CD4-positive, alpha-beta T cell (primary cell): Measurements from ENCODE around the gene ZIC2. TPM values are rescaled to one million over a fixed set of nuclear protein-coding genes. Genes with fewer than 3 reads are reported as not detected.
A peak's percentile ranks its signal among the peaks of the same experiment; 100 is the strongest.

ENCODE experiments used
- ATAC-seq: fragments of 200-7000 bp; cut with Tn5 transposase; one replicate; pipeline ENCODE4 v1.10.0; 2022; ENCODE audit warnings: mild to moderate bottlenecking; ENCODE audit not compliant: poor library complexity
- CTCF ChIA-PET: fragments of 350-600 bp; sonication (Branson Sonifier 250); formaldehyde crosslinking; loops from one replicate; lab custom pipeline; 2021; ENCODE audit warnings: antibody characterized with exemption, inconsistent platforms; lab: Charles Lee
- POLR2A ChIA-PET: fragments of 350-600 bp; sonication (Branson Sonifier 250); formaldehyde crosslinking; loops from one replicate; lab custom pipeline; 2021; ENCODE audit warnings: antibody characterized with exemption, inconsistent platforms; lab: Charles Lee
- DNase-seq, 14 experiments: peaks; one replicate each; pipeline ENCODE4 v3.0.0-alpha.2; 2013 to 2020; ENCODE audit warnings: mixed read lengths in 2 of 14
- H3K27ac ChIP-seq, 2 donors: one replicate each; pipeline versions ENCODE4 v1.5.1 to v1.7.0; 2013; ENCODE audit warnings: low read length in 2 of 2, low read depth in 1 of 2, mild to moderate bottlenecking in 1 of 2
- H3K27me3 ChIP-seq, 2 experiments: 1 replicate in 1 of 2; 2 replicates in 1 of 2; pipeline versions ENCODE4 v1.6.1 to v1.7.0; 2013; ENCODE audit warnings: low read length in 2 of 2, control low read depth in 1 of 2, mild to moderate bottlenecking in 1 of 2, moderate library complexity in 1 of 2; ENCODE audit not compliant: insufficient read depth in 2 of 2, control insufficient read depth in 1 of 2
- H3K36me3 ChIP-seq: one replicate; pipeline ENCODE4 v1.6.1; 2013; ENCODE audit warnings: low read length, control low read depth; ENCODE audit not compliant: insufficient read depth
- H3K4me1 ChIP-seq: one replicate; pipeline ENCODE4 v1.6.1; 2013; ENCODE audit warnings: low read length, control low read depth; ENCODE audit not compliant: insufficient read depth
- H3K4me3 ChIP-seq: one replicate; pipeline ENCODE4 v1.5.1; 2013; ENCODE audit warnings: mild to moderate bottlenecking, low read length, moderate library complexity
- H3K9me3 ChIP-seq, 2 experiments: 1 replicate in 1 of 2; 2 replicates in 1 of 2; pipeline versions ENCODE4 v1.6.1 to v1.7.0; 2013; ENCODE audit warnings: low read length in 2 of 2, mild to moderate bottlenecking in 2 of 2, control low read depth in 1 of 2, moderate library complexity in 1 of 2; ENCODE audit not compliant: control insufficient read depth in 1 of 2, insufficient read depth in 1 of 2
- H3K27ac Mint-ChIP-seq: one replicate; pipeline ENCODE4 v1.8.0; 2020; ENCODE audit warnings: mixed read lengths
- H3K27me3 Mint-ChIP-seq: one replicate; pipeline ENCODE4 v1.8.0; 2021; ENCODE audit warnings: mixed read lengths
- H3K36me3 Mint-ChIP-seq: one replicate; pipeline ENCODE4 v1.8.0; 2021; ENCODE audit warnings: low read depth, mixed read lengths
- H3K4me1 Mint-ChIP-seq: one replicate; pipeline ENCODE4 v1.8.0; 2021; ENCODE audit warnings: low read depth, mixed read lengths
- H3K4me3 Mint-ChIP-seq: one replicate; pipeline ENCODE4 v1.8.0; 2020; ENCODE audit warnings: mild to moderate bottlenecking, mixed read lengths
- H3K9me3 Mint-ChIP-seq: one replicate; pipeline ENCODE4 v1.8.0; 2020; ENCODE audit warnings: mixed read lengths
- CTCF ChIP-seq: fragments of 200-600 bp; IDR thresholded peaks from one replicate; pipeline ENCODE4 v1.8.0; 2022; ENCODE audit warnings: antibody characterized with exemption, mild to moderate bottlenecking
- intact Hi-C, 2 experiments: fragments of 100-400 bp; cut with DNase I in 1 of 2; cut with micrococcal nuclease in 1 of 2; formaldehyde crosslinking; loops; one replicate each; pipeline versions ENCODE4 v1.15.1 to v1.9.0; 2023 to 2025; cut with DNase I, micrococcal nuclease
- total RNA-seq, 174 experiments: library from RNA in 2 of 174; stranded (reverse) in 2 of 174; gene quantifications; one replicate each; pipeline ENCODE4 v1.2.3 and lab custom pipeline; 2021 to 2026

Gene ZIC2
- total RNA-seq, 2 experiments from 2014 or later, result not detected

- ATAC-seq (no peak), DNase-seq (peak in 1 of 14 experiments; percentile 39)
- no peak overlapping the region for H3K4me3 ChIP-seq
- peaks cover 28 to 60% of the 10 kb centered on the region in 2 experiments for H3K9me3 ChIP-seq
- Mint-ChIP-seq H3K27ac (peak overlapping the region; percentile 76), H3K4me1 (peaks cover 17% of the 10 kb centered on the region), H3K36me3 (peaks cover 6% of the 10 kb centered on the region), H3K4me3 (peak overlapping the region; percentile 73), H3K9me3 (no peaks in the 10 kb centered on the region), H3K27me3 (peaks cover 68% of the 10 kb centered on the region)
- H3K4me1 ChIP-seq, result peaks cover 50% of the 10 kb centered on the region
- H3K36me3 ChIP-seq, result no peaks in the 10 kb centered on the region
- intact Hi-C loops, result loop anchor here in 1 of 2 experiments (1.0 kb wide), 1 partner anchor 10 kb away; no protein-coding TSS in a partner anchor
- ChIA-PET CTCF (interaction anchor here (0.7 kb wide), 1 partner anchor 328 kb away, joined by 3 read pairs; no protein-coding TSS in a partner anchor), POLR2A (interaction anchor here (0.8 to 3.0 kb wide), 4 partner anchors 8 to 12 kb away, joined by 3 to 15 read pairs (median 4); no protein-coding TSS in a partner anchor)
- TF ChIP-seq CTCF, result no peak
- peaks cover 74 to 89% of the 10 kb centered on the region in 2 experiments for H3K27me3 ChIP-seq
- H3K27ac ChIP-seq, result no peak overlapping the region
These were observed 2.2 kb downstream of the ZIC2 start for GRCh38 chr13:99983499-99984401.

GRCh38 chr13:99984461-99985240, 3.1 kb downstream of the ZIC2 start:
- ATAC-seq, result no peak
- POLR2A ChIA-PET, result interaction anchor here (1.0 to 3.0 kb wide), 2 partner anchors 9 to 11 kb away, joined by 4 to 15 read pairs; no protein-coding TSS in a partner anchor
- H3K27me3 ChIP-seq, result peaks cover 74 to 89% of the 10 kb centered on the region in 2 experiments
- DNase-seq, result peak in 2 of 14 experiments; percentile 45 to 53
- peaks cover 28 to 61% of the 10 kb centered on the region in 2 experiments for H3K9me3 ChIP-seq
- H3K4me1 ChIP-seq, result peaks cover 50% of the 10 kb centered on the region
- H3K27ac Mint-ChIP-seq, result peak overlapping the region; percentile 76
- no peaks in the 10 kb centered on the region for H3K9me3 Mint-ChIP-seq
- intact Hi-C loops, result no loop called here
- H3K27me3 Mint-ChIP-seq, result peaks cover 69% of the 10 kb centered on the region
- H3K36me3 ChIP-seq, result no peaks in the 10 kb centered on the region
- no peak overlapping the region for H3K27ac ChIP-seq
- H3K4me1 Mint-ChIP-seq, result peaks cover 26% of the 10 kb centered on the region
- no peak overlapping the region for H3K4me3 ChIP-seq
- CTCF ChIA-PET, result interaction anchor here (0.7 kb wide), 1 partner anchor 329 kb away, joined by 3 read pairs; no protein-coding TSS in a partner anchor
- H3K36me3 Mint-ChIP-seq, result peaks cover 10% of the 10 kb centered on the region
- peak overlapping the region; percentile 73 for H3K4me3 Mint-ChIP-seq
- TF ChIP-seq CTCF, result no peak

GRCh38 chr13:99985241-99985874, 3.8 kb downstream of the ZIC2 start:
- Histone ChIP-seq H3K27me3 (peaks cover 75 to 89% of the 10 kb centered on the region in 2 experiments), H3K36me3 (no peaks in the 10 kb centered on the region), H3K9me3 (peaks cover 28 to 63% of the 10 kb centered on the region in 2 experiments), H3K27ac (no peak overlapping the region), H3K4me1 (peaks cover 51% of the 10 kb centered on the region), H3K4me3 (no peak overlapping the region)
- peaks cover 10% of the 10 kb centered on the region for H3K36me3 Mint-ChIP-seq
- TF ChIP-seq CTCF, result no peak
- H3K9me3 Mint-ChIP-seq, result no peaks in the 10 kb centered on the region
- peaks cover 74% of the 10 kb centered on the region for H3K27me3 Mint-ChIP-seq
- H3K4me1 Mint-ChIP-seq, result peaks cover 33% of the 10 kb centered on the region
- intact Hi-C loops, result no loop called here
- ChIA-PET CTCF (no interaction called here), POLR2A (no interaction called here)
- ATAC-seq (no peak), DNase-seq (peak in 1 of 14 experiments; percentile 37)
- H3K27ac Mint-ChIP-seq, result peak overlapping the region; percentile 59
- no peak overlapping the region for H3K4me3 Mint-ChIP-seq
